ENCODE results near the gene GPR135.
A peak's percentile ranks its signal among the peaks of the same experiment; 100 is the strongest.

The GPR135 gene, protein sequence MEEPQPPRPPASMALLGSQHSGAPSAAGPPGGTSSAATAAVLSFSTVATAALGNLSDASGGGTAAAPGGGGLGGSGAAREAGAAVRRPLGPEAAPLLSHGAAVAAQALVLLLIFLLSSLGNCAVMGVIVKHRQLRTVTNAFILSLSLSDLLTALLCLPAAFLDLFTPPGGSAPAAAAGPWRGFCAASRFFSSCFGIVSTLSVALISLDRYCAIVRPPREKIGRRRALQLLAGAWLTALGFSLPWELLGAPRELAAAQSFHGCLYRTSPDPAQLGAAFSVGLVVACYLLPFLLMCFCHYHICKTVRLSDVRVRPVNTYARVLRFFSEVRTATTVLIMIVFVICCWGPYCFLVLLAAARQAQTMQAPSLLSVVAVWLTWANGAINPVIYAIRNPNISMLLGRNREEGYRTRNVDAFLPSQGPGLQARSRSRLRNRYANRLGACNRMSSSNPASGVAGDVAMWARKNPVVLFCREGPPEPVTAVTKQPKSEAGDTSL

DNA sequence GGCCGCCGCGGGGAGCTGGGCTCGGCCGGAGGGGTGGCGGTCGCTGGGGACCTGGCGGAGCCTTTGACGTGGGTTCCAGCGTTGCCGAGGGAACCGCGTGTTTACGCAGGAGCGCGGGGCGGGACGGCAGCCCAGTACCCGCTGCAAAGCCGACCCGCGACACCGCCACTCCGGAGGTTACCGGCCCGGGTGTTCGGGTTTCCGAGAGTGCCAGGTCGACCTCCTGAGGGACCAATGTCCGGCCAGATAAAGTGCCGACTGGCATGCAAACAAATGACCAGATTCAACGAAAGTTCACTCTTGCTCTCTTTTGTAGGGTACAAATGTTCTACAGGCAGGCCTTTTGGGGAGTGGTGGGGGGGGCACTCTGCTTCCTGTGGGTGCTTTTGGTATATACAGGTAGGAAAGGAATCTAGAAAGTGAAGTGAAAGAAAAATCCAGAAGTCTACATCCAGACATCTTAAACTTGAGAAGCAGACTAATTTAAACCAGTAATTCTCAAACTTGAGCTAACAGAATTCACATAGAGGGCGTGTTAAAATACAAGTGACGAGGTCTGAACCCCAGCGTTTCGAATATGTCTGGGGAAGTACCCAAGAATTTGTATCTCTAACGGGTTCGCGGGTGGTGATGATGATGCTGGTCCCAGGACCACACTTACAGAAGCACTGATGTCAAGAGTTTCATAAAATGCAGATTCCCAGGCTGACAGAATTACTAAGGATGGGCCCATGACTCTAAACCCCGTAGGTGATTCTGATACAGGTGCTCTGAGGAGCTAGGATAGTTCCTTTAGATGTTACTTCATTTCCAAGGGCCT is at the start of gene GPR135:
GPR135 (minus strand) TSS at position 65 of the 820 bp plus-strand sequence. CDS start 154 bp downstream, outside the sequence.
- no peak for DNase-seq (ENCODE audit: low read depth)

DNA sequence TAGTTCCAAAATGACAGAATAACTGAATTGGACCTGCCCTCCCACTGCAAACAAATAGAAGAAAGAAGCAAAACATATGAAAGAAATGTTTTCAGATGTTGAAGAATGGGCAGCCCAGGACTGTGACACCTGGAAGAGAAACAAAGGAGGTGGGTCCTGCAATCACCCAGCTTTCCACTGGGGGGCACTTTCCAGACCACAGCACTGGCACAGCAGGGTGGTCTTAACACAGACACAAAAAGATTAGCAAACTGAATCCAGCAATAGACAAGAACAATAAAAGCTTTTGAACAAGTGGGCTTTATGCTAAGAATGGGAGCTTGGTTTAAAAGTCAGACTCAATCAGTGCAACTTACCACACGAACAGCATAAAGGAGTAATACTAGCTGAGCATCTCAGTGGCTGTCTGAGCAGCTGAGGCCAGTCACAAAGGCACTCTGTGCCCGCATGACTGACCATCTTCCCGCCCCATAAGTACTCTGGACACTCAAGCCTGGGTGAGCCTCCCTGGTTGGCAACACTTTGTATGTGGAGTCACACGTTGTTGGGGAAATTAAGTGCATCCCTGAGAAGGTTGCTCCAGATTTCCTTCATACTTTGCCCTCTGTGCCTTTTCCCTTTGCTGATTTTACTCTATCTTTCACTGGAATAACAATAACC is 46.9 kb upstream of the GPR135 start:
- no peak for DNase-seq (ENCODE audit: low read depth)

DNA sequence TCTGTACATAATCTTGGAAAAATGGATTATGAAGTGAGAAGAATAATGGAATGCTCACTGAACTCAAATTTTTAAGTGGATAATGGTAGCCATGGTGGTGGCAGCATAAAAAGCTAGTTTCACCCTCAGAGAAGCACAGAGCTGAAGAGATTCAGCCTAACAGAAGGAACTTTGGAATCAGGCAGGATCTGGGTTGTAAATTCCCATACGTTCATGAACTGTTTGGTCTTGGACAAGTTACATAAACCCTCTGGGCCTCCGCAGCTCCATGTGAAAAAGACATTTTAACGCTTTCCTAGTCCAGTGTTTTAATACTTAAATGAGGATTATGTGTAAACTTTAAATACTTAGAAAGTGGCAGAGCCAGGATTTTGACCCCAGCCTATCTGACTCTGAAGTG is 45.8 kb upstream of the GPR135 start:
- DNase-seq (ENCODE audit: low read depth) = no peak

DNA sequence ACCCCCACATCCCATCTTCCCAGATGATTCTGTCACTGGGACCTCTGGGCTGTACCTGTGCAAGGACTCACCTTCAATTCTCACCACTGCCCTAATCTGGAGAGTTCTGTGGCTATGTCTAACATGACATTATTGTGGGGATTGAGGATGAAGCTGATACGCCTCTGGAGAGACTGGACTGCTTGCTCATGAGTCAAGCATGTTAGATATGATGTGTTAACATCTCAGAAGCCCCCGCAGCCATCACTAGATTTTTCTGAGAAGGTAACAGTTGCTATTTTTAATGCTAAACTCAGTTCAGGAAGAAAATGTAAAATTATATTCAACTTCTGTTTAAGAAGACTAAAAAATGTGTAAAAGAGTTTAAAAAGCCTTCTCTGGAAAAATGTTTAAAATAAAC is 44.8 kb upstream of the GPR135 start:
- no peak for DNase-seq (ENCODE audit: low read depth)

DNA sequence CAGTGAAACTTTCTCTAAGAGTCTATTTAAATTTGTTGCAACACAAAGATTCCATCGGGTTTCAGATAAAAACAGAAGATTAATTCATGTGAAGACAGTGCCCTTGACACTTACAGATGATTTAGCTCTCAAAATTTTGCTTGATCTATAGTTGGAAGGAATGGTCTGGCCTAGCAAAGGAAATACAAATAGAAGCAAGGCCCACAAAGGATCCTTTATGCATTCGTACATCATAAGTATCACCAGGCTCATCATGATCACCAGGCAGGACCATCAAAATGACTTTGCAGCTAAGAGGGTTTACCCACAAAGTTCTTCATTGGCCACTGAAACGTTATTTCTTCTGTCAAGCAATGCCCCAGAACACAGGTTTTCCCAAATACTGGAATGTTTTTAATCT is 43.9 kb upstream of the GPR135 start:
- no peak for DNase-seq (ENCODE audit: low read depth)

DNA sequence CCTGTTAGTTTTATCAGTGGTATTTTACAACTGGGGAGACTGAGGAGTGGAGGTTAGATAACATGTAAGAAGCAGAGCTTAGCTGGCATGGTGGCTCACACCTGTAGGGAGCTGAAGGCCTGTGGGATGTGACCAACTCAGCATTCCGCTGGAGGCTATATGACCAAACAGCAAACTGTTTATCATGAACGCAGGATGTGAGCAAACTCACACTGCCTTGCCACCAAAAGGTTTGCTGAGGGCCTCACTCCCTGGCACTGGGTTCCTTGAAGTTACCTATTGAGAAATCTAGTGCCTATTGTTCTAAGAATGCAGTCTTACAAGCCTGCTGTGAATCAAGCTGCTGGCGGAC is 42.5 kb upstream of the GPR135 start:
- no peak for DNase-seq (ENCODE audit: low read depth)

DNA sequence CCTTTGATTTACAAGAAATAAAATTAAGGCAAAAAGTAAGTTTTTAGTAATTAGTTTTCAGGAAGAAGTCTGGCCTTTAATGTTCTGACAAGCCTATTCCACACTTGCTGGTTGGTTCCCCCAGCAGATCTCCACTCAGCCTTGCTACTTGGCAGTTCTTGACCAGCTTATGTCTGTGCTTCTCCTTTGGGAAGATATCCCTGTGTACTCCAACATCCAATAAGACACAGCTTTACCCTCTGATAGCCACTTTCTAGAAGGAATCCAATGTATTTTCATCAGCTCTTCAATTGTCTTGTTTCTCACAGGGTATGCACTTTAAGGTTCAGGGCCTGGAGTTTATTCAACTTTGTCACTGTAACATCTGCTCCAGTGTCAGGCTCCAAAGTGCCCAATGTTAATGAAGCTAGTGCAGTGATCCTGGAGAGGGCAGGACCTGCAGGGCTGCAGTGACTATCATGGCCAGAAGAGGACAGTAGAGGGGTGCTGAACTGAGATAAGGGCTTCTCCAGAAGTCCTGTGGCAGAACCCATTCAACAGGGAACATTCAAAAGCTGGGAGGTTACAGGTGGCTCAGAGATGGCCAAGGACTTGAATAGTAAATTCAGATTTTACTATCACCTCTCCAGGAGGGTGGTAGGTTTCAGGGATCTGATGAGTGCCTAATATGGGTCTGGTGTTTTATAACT is 42.0 kb upstream of the GPR135 start:
- peak; percentile 15 for DNase-seq (ENCODE audit: low read depth)

DNA sequence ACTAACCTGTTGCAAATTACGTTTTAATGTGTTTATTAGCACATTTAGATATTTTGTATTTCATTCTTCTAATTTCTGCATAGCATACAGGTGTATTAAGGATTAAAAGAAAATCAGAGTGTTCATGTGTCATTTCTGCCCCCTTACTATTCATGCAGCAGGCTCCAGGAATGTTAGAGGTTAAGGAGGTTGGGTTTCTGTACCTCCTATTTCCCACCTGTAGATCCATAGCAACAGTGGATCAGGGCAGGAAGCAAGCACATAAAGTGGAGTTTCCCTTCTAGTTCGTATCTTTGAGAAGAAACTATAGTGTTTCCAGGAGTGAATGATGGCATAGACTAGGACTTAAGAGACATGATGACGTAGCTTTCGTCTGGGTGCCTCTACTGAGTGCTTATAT is 38.1 kb upstream of the GPR135 start:
- no peak for DNase-seq (ENCODE audit: low read depth)

DNA sequence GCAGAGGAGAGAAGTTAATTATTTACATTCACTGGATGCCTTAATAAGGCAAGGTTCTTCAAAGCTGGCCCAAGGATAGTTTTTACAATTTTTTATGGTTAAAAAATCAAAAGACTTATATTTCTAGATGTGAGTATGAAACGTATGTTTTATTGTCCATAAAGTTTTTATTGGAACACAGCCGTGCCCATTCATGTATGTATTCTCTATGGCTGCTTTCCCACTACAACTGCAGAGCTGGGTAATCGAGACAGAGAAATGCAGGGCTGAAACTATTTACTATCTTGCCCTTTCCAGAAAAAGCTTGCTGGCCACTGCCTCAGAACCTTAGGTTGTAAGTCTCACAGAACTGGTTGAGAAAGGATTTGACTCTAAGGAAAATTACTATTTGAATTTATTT is 35.6 kb upstream of the GPR135 start:
- no peak for DNase-seq (ENCODE audit: low read depth)

DNA sequence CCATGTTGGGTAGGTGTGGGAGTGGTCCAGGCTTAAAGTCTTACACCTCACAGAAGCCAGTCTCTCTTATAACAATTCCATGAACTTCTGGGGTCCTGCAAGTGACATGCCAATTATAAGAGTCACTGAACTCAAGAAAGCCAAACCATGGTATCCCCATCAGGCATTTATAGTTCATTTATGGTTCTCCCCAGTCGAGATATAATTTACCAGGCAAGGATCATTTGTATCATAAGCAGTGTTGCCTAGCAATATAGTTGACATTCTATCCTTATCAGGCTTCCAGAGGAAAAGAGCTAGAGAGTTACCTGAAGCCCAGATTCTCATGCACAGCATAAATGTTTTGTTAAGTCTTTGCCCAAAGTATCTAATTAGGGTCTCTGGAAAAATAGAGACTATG is 27.2 kb upstream of the GPR135 start:
- no peak for DNase-seq (ENCODE audit: low read depth)

DNA sequence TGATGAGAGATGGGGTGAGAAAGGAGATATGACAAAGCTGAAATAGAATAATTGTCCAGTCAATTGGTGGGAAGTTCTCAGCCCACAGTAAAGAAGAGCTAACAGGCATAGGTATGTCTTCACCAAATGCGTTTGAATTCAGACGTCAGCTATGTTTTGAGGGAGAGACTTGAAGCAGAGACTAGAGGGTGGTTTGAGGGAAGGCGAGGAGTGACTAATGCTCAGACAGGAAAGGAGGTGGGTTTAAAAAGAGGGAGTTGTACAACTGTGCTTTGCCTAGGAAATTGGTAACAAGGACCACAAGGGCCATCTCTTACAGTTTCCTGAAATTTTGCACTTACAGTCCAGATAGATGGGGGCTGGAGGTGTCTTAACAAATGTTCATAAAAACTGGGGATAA is 25.6 kb upstream of the GPR135 start:
- no peak for DNase-seq (ENCODE audit: low read depth)

DNA sequence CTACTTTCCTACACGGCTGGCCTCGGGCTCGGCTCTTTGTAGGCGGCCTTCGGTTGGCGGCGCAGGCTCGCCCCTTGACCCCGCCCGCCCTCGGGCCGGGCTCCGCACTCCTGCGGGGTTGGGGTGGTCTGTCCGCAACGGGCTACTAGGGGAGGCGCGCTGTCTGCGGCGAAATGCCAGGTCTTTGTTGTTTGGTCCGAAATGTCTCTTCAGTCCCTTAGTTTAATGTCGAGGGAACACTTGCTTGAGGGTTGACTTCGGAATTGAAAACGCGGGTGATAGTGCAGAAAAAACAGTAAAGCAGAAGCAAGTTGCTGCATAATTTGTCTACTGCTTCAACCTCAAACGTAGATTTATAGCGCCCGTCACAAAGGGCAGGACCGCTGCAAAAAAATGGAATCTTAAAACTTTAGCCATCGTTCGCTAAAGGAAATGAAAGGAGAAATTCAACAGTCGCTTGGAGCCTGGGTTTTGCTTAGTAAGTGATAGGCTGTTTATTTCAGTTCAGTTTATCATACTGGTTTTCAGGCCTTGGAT is 19.5 kb upstream of the GPR135 start:
- DNase-seq (ENCODE audit: low read depth) = no peak

DNA sequence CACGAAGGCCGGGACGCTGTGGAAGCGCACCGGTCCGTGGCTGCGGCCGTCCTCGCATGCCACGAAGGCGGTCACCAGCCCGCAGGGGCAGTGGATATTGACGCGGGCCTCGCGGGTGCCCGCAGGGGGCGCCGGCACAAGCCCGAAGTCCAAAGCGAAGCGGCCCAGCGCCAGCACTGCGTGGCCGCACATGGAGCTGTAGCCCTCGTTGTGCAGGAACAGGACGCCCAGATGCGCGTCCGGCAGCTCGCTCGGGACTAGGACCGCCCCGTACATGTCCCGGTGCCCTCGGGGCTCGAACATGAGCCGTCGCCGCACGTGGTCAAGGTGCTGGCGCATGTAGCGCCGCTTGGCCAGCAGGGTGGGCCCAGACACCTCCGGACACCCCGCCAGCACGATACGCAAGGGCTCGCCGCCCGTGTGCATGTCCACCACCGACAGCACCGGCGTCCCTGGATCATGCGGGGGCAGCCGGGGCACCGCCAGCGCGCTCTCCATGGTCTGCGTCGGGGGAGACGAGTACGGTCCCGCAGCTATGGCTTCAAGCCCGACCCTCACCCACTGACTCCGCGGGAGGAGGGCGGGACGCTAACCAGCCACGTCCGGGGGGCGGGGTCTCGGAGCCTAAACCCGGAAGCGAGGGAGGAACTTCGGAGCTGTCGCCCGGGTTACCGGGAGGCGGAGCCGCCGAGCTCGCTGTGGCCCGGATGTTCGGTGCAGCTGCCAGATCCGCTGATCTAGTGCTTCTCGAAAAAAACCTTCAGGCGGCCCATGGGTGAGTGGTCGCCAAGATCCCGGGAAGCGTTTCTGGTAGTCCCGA is 18.8 kb upstream of the GPR135 start, which contains the start of the genes JKAMP and L3HYPDH:
JKAMP (plus strand) TSS at position 699 of the 820 bp plus-strand sequence; CDS start at position 772, 73 bp downstream.
L3HYPDH (minus strand) TSS at position 590 of the 820 bp plus-strand sequence; CDS start at position 498, 92 bp downstream.
- DNase-seq (ENCODE audit: low read depth) = peak; percentile 98

DNA sequence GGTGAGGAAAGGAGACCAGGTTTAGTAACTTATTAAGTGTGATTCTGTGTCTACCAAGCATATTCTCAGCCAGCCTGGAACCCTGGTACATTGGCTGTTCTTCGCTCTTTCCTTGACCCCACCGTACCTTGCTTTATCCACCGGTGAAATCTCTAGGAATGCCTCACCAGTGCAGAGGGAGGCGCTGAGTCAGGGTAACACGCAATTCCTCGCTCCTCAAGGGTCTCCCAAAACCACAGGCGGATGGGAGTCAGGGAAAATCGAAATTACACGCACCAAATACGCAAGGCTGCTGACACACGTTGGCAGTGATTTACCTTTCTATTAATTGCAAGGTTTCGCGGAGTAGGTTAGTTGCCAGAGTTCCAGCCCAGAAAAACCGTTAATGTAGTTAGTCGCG is 18.2 kb upstream of the GPR135 start:
- no peak for DNase-seq (ENCODE audit: low read depth)

DNA sequence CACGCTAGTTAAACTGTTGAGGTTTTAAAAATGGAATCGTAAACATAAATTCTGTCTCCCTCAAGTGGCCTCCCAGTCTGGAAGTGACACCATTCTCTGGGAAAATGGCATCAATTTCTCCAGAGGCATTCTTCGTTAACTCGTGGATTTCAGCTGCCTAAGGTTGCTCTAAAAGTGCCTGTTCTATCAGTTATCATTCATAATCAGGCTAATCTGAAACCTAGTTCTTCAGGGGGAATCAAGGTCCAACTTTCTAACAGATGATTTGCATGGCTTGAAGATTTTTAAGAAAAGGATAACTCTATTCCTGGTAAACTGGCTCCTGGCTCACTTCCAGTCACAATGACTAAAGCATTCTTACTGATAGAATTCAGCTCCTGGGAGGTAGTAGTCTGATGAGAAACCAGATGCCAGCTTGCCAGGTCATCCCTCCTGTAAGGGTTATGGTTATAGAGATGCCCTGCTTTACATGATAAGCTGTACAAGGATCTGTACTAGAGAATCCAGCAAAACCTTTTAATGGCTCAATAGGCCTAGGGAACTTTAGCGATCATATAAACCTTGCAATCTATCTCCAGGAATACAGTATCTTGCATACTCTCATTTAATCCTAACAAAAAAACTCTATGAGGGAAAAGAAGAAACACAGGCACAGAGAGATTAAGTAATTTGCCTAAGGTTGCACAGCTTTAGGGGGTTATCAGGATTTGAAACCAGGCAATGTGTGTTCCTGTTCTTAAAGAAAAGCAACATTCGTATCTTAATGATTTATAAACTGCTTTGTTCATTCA is 17.6 kb upstream of the GPR135 start:
- DNase-seq (ENCODE audit: low read depth) = no peak

DNA sequence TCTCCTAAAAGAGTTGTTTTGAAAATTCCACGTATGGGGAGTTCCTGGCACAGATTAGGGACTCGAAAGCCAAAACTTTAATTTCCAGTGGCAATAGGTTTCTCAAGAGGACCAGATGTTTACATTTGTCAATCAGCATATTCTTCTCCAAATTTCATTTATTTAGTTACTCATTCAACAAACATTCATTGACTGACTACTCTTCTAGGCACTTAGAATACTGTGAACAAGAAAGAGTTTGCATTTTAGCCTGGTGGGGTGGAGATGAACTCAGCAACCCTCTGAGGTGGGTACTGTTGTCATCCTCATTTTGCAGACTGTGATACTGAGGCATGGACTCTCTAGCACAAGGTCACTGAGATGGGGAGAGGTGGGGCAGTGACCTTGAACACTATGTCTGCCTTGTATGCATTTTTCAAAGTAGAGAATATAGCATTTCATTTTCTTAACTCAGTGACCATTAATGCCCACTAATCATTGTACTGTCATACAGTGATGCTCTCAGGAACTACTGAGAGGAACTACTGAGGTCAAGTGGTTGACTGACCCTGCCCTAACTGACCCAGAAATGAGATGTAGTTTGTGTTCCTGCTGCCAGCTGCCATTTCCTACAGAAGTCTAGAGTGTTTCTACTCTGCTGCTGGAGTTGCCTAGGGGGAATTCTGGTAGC is 16.8 kb upstream of the GPR135 start:
- no peak for DNase-seq (ENCODE audit: low read depth)

DNA sequence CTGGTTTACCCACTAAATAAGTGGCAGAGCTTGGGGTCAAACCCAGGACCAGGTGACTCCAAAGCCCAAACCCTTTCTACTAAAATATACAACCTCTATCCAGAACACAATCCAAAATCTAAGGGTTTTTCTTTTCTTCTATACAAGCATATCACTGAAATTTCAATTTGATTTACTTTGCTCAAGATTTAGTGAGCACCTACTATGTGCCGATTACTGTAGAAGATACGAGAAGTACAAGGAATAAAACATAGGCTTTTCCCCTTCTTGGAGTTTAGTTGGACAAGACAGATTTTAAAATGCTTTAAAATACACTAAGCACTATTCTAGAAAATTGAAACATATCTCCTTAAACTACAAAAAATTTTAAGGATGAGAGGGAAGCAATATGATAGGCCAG is 16.2 kb upstream of the GPR135 start:
- DNase-seq (ENCODE audit: low read depth) = no peak

DNA sequence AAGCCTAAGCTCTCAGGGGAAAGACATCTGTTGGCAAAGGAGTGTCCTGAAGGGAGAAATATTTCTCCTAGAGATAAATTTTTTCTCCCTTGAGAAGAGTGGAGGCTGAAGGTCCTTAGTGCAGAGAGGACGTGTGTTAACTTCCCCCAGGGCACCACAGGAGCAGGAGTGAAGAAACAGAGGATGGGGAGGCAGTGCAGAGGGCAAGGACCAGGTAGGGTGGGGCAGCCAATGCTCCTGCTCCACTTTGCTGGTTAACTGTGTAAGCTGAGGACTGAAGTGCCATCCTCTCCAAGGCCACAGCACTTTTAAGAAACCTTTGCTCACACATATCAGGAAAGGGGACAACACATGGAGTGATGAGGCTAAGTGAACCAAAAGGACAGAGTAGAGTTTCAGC is 15.0 kb upstream of the GPR135 start:
- no peak for DNase-seq (ENCODE audit: low read depth)

DNA sequence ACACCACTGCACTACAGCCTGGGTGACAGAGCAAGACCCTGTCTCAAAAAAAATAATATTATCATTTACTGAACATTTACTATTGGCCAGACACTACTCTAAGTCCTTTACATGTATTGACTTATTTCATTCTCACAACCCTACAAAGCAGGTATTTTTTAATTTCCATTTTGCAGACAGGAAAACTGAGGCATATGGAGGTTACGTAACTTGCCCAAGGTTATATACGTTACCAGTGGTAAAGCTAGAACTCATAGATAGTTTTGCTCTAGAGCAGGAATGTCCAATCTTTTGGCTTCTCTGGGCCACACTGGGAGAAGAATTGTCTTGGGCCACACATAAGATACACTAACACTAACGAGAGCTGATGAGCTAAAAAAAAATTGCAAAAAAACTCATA is 13.4 kb upstream of the GPR135 start:
- no peak for DNase-seq (ENCODE audit: low read depth)

Measured in stimulated activated CD8-positive, alpha-beta memory T cell treated with anti-CD3 and anti-CD28 coated beads, Interleukin-7, amount 100 ng/mL, for 24 hours (primary cell).